Heart left ventricle (tissue), 13 donors: ENCODE measurements around the gene RBM4B.

Experiments
- POLR2A ChIP-seq, 2 donors: fragments of 450-650 bp; IDR thresholded peaks; one replicate each; pipeline ENCODE4 v1.6.1; 2017; ENCODE audit warnings: antibody characterized with exemption in 2 of 2, mild to moderate bottlenecking in 2 of 2, moderate library complexity in 2 of 2
- TF ChIP-seq, protein P1 (sequence below), 12 donors: fragments of 200-600 bp; sonication (generic) in 4 of 12; IDR thresholded peaks; one replicate each; pipeline versions ENCODE4 v1.5.0 to v1.8.0; 2018 to 2022; ENCODE audit warnings: antibody characterized with exemption in 12 of 12, mild to moderate bottlenecking in 5 of 12
- donor health status: ischemic (EF 13 %, LVEDD 7.1; RV severe dilation, severe dysfunction).
- donor health status: DM: no; HTN: yes; CAD: no.
- donor health status: DM: no; HTN: no; CAD: no.
- donor health status: ischemic (EF 25% LVEDD 6.9; RV normal size, moderate dysfunction).
- donor health status: ischemic (EF 25% LVEDD 5.7; RV mildly dilated, moderate dysfunction).
- donor health status: ischemic (EF 35%, LVEDD 5.7; RV mildly dilated, moderate dysfunction).
- donor health status: nonischemic (EF 11% LVEDD 7.7; RV severe dilation, severe dysfunction).
- donor health status: DM: yes; HTN: yes; CAD: no.
- donor health status: PGD.
- donor health status: ischemic (EF 29% LVEDD 5.4; RV normal size, mild dysfunction).
- donor health status: nonischemic (EF 23%, LVEDD 6.1; RV moderate dilation, normal function).

DNA sequence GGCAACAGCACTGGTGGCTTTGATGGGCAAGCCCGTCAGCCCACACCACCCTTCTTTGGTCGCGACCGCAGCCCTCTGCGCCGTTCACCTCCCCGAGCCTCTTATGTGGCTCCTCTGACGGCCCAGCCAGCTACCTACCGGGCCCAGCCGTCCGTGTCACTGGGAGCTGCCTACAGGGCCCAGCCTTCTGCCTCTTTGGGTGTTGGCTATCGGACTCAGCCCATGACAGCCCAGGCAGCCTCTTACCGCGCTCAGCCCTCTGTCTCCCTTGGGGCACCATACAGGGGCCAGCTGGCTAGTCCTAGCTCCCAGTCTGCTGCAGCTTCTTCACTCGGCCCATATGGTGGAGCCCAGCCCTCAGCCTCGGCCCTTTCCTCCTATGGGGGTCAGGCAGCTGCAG, 53.2 kb downstream of the RBM4B start:
- TF ChIP-seq, protein P1, sequence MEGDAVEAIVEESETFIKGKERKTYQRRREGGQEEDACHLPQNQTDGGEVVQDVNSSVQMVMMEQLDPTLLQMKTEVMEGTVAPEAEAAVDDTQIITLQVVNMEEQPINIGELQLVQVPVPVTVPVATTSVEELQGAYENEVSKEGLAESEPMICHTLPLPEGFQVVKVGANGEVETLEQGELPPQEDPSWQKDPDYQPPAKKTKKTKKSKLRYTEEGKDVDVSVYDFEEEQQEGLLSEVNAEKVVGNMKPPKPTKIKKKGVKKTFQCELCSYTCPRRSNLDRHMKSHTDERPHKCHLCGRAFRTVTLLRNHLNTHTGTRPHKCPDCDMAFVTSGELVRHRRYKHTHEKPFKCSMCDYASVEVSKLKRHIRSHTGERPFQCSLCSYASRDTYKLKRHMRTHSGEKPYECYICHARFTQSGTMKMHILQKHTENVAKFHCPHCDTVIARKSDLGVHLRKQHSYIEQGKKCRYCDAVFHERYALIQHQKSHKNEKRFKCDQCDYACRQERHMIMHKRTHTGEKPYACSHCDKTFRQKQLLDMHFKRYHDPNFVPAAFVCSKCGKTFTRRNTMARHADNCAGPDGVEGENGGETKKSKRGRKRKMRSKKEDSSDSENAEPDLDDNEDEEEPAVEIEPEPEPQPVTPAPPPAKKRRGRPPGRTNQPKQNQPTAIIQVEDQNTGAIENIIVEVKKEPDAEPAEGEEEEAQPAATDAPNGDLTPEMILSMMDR (IDR thresholded peaks at IDR 0.05): no peak
- no peak for TF ChIP-seq POLR2A (IDR thresholded peaks at IDR 0.05)
